Calu3 (cell line): Measurements from ENCODE around the gene EIF1B. TPM values are rescaled to one million over a fixed set of nuclear protein-coding genes. Genes with fewer than 3 reads are reported as not detected.

Experiments used
- BruUV-seq: library from RNA; stranded (reverse); fragments of 400-500 nt; replicated peaks from 2 replicates; lab custom pipeline; 2021; lab: Mats Ljungman, UMichigan
- CTCF ChIA-PET: fragments of 300-600 bp; sonication (Branson Sonifier 250); formaldehyde crosslinking; loops from one replicate; lab custom pipeline; 2022; ENCODE audit warnings: antibody characterized with exemption; lab: Charles Lee
- DNase-seq: peaks from one replicate; pipeline ENCODE4 v3.0.0; 2022
- H3K27ac Mint-ChIP-seq: one replicate; pipeline ENCODE4 v1.8.0; 2022; ENCODE audit warnings: mixed read lengths; ENCODE audit not compliant: unreplicated experiment
- H3K27me3 Mint-ChIP-seq: one replicate; pipeline ENCODE4 v1.8.0; 2022; ENCODE audit warnings: mixed read lengths; ENCODE audit not compliant: unreplicated experiment
- H3K36me3 Mint-ChIP-seq: one replicate; pipeline ENCODE4 v1.8.0; 2022; ENCODE audit warnings: mild to moderate bottlenecking, moderate library complexity, mixed read lengths; ENCODE audit not compliant: insufficient read depth, unreplicated experiment
- H3K4me1 Mint-ChIP-seq: one replicate; pipeline ENCODE4 v1.8.0; 2022; ENCODE audit warnings: mild to moderate bottlenecking, low read depth, mixed read lengths; ENCODE audit not compliant: unreplicated experiment
- H3K4me3 Mint-ChIP-seq: one replicate; pipeline ENCODE4 v1.8.0; 2022; ENCODE audit warnings: mild to moderate bottlenecking, low read depth, moderate library complexity, mixed read lengths; ENCODE audit not compliant: unreplicated experiment
- H3K9me3 Mint-ChIP-seq: one replicate; pipeline ENCODE4 v1.8.0; 2022; ENCODE audit warnings: low read depth, mixed read lengths; ENCODE audit not compliant: unreplicated experiment
- CTCF ChIP-seq: fragments of 200-600 bp; IDR thresholded peaks from one replicate; pipeline ENCODE4 v1.8.0; 2022; ENCODE audit warnings: antibody characterized with exemption; ENCODE audit not compliant: unreplicated experiment
- intact Hi-C: fragments of 100-400 bp; cut with micrococcal nuclease; formaldehyde crosslinking; loops from one replicate; pipeline ENCODE4 v1.10.0; 2022; ENCODE audit not compliant: unreplicated experiment
- total RNA-seq: library from RNA; stranded (reverse); gene quantifications from 2 replicates; pipeline ENCODE4 v1.2.3, GENCODE V29; 2022

The EIF1B gene
- total RNA-seq, 1 experiment from 2014 or later = 41.3 TPM

GRCh38 chr3:40287248-40287647, 22.3 kb upstream of the EIF1B start:
- no peak for DNase-seq
- Mint-ChIP-seq H3K4me1 (no peaks in the 10 kb centered on the region), H3K9me3 (no peaks in the 10 kb centered on the region), H3K27me3 (no peaks in the 10 kb centered on the region), H3K36me3 (no peaks in the 10 kb centered on the region), H3K4me3 (no peak overlapping the region), H3K27ac (no peak overlapping the region)
- CTCF ChIA-PET = no interaction called here
- intact Hi-C loops = no loop called here
- no peak for TF ChIP-seq CTCF
- no TSS peak for BruUV-seq

GRCh38 chr3:40290396-40290795, 19.1 kb upstream of the EIF1B start:
- no TSS peak for BruUV-seq
- no peak for TF ChIP-seq CTCF
- intact Hi-C loops = no loop called here
- DNase-seq = no peak
- Mint-ChIP-seq H3K4me1 (no peaks in the 10 kb centered on the region), H3K36me3 (no peaks in the 10 kb centered on the region), H3K4me3 (no peak overlapping the region), H3K27me3 (no peaks in the 10 kb centered on the region), H3K27ac (no peak overlapping the region), H3K9me3 (no peaks in the 10 kb centered on the region)
- CTCF ChIA-PET = no interaction called here

- no peaks in the 10 kb centered on the region for H3K9me3 Mint-ChIP-seq
- no TSS peak for BruUV-seq
- no peak overlapping the region for H3K27ac Mint-ChIP-seq
- DNase-seq = no peak
- no peaks in the 10 kb centered on the region for H3K27me3 Mint-ChIP-seq
- intact Hi-C loops = no loop called here
- no peaks in the 10 kb centered on the region for H3K36me3 Mint-ChIP-seq
- no peak overlapping the region for H3K4me3 Mint-ChIP-seq
- CTCF ChIA-PET = no interaction called here
- TF ChIP-seq CTCF = no peak
- H3K4me1 Mint-ChIP-seq = no peaks in the 10 kb centered on the region
Observed at GRCh38 chr3:40291471-40291870, 18.0 kb upstream of the EIF1B start.

GRCh38 chr3:40292637-40293349, 16.7 kb upstream of the EIF1B start:
- intact Hi-C loops = no loop called here
- no peak overlapping the region for H3K27ac Mint-ChIP-seq
- H3K9me3 Mint-ChIP-seq = no peaks in the 10 kb centered on the region
- no peaks in the 10 kb centered on the region for H3K27me3 Mint-ChIP-seq
- H3K4me1 Mint-ChIP-seq = no peaks in the 10 kb centered on the region
- CTCF ChIA-PET = no interaction called here
- TF ChIP-seq CTCF = no peak
- DNase-seq = no peak
- no peak overlapping the region for H3K4me3 Mint-ChIP-seq
- no peaks in the 10 kb centered on the region for H3K36me3 Mint-ChIP-seq
- BruUV-seq = no TSS peak
